GM21360 (cell line): ENCODE measurements around the gene MRPL53.

Source experiments
- ATAC-seq: cut with Tn5 transposase; IDR thresholded peaks from one replicate; pipeline ENCODE4 v1.9.1; 2021; ENCODE audit warnings: mild to moderate bottlenecking, moderate library complexity; ENCODE audit not compliant: unreplicated experiment

MRPL53 gene

GRCh38 chr2:74472086-74472944 is at the start of gene MRPL53:
Gene MRPL53 (minus strand): TSS chr2:74472680. CDS start chr2:74472660, 20 bp downstream.
- peak; percentile 82 for ATAC-seq

- no peak for ATAC-seq
Observed at GRCh38 chr2:74516650-74517049, 44.2 kb upstream of the MRPL53 start.

GRCh38 chr2:74515981-74516633 is 43.6 kb upstream of the MRPL53 start:
- ATAC-seq, result no peak

- no peak for ATAC-seq
Observed at GRCh38 chr2:74515271-74515980, 42.9 kb upstream of the MRPL53 start.

GRCh38 chr2:74514368-74515270 is 42.1 kb upstream of the MRPL53 start, which contains the start of gene TLX2:
Gene TLX2 (plus strand): TSS chr2:74514450. CDS start chr2:74514807, 357 bp downstream.
- ATAC-seq, result no peak

- ATAC-seq, result no peak
Observed at GRCh38 chr2:74513605-74514367, 41.3 kb upstream of the MRPL53 start.

- ATAC-seq, result no peak
Observed at GRCh38 chr2:74512744-74513604, 40.5 kb upstream of the MRPL53 start.

GRCh38 chr2:74511104-74511989 is 38.9 kb upstream of the MRPL53 start:
- ATAC-seq, result no peak

GRCh38 chr2:74510272-74510671 is 37.8 kb upstream of the MRPL53 start:
- ATAC-seq, result no peak

- peak; percentile 17 for ATAC-seq
Observed at GRCh38 chr2:74507926-74508520, 35.5 kb upstream of the MRPL53 start.

- ATAC-seq, result peak; percentile 80
Observed at GRCh38 chr2:74507145-74507925, 34.9 kb upstream of the MRPL53 start, which contains the start of gene PCGF1. Gene PCGF1 (minus strand): TSS chr2:74507695. CDS start chr2:74507668, 27 bp downstream.

GRCh38 chr2:74505448-74506246 is 33.2 kb upstream of the MRPL53 start:
- no peak for ATAC-seq

GRCh38 chr2:74504591-74504990 is 32.1 kb upstream of the MRPL53 start:
- ATAC-seq, result no peak

GRCh38 chr2:74503506-74504475 is 31.3 kb upstream of the MRPL53 start:
- ATAC-seq, result no peak
